NB4 (cell line): ENCODE data around the gene GAPVD1.
"Not testable (repeated sequence)": the region's sequence is repeated elsewhere in the genome, so short reads cannot be mapped to it uniquely, and the experiment has no call there.

ENCODE experiments used
- DNase-seq: peaks from one replicate; pipeline ENCODE4 v3.0.0; 2010; ENCODE audit warnings: low read depth
- H3K4me3 ChIP-seq: one replicate; pipeline ENCODE4 v1.5.1; 2011; ENCODE audit warnings: mild to moderate bottlenecking, low read depth, low read length, moderate library complexity
- MYC ChIP-seq: IDR thresholded peaks from 2 replicates; pipeline ENCODE4 v1.6.1; 2011; ENCODE audit warnings: low read depth, low read length
- POLR2A ChIP-seq: IDR thresholded peaks from 2 replicates; pipeline ENCODE4 v1.6.1; 2011; ENCODE audit warnings: mild to moderate bottlenecking; ENCODE audit not compliant: insufficient read length; ENCODE audit errors: extremely low read depth
- TF ChIP-seq, protein P1 (sequence below): IDR thresholded peaks from one replicate; pipeline ENCODE4 v1.5.1; 2012; ENCODE audit warnings: low read depth, low read length
- TF ChIP-seq, protein P2 (sequence below): IDR thresholded peaks from 2 replicates; pipeline ENCODE4 v1.6.1; 2011; ENCODE audit warnings: low read depth, low read length

The GAPVD1 gene

DNA sequence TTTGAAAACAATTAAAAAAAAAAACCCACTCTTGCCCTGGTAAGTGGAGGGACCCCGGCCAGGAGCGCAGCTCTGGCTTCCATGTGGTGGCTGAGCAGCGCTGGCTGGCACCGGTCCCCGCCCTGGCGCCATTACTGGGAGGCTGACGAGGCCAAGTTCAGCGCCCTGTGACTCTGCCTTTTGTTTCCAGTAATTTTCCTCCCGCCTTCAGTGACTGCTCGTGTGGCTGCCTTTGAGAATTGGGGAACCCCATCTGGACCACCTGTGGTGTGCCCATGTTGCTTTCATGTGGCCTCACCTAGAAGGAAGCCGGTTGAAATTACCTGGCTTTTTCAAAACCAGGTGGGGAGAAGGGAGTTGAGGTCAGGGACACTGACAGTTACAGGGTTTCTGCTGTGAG, 136.1 kb downstream of the GAPVD1 start:
- DNase-seq: no peak
- no peak overlapping the region for H3K4me3 ChIP-seq
- no peak for TF ChIP-seq MYC
- TF ChIP-seq, protein P1, sequence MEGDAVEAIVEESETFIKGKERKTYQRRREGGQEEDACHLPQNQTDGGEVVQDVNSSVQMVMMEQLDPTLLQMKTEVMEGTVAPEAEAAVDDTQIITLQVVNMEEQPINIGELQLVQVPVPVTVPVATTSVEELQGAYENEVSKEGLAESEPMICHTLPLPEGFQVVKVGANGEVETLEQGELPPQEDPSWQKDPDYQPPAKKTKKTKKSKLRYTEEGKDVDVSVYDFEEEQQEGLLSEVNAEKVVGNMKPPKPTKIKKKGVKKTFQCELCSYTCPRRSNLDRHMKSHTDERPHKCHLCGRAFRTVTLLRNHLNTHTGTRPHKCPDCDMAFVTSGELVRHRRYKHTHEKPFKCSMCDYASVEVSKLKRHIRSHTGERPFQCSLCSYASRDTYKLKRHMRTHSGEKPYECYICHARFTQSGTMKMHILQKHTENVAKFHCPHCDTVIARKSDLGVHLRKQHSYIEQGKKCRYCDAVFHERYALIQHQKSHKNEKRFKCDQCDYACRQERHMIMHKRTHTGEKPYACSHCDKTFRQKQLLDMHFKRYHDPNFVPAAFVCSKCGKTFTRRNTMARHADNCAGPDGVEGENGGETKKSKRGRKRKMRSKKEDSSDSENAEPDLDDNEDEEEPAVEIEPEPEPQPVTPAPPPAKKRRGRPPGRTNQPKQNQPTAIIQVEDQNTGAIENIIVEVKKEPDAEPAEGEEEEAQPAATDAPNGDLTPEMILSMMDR: no peak
- TF ChIP-seq POLR2A: no peak
- TF ChIP-seq, protein P2, sequence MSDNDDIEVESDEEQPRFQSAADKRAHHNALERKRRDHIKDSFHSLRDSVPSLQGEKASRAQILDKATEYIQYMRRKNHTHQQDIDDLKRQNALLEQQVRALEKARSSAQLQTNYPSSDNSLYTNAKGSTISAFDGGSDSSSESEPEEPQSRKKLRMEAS: no peak

DNA sequence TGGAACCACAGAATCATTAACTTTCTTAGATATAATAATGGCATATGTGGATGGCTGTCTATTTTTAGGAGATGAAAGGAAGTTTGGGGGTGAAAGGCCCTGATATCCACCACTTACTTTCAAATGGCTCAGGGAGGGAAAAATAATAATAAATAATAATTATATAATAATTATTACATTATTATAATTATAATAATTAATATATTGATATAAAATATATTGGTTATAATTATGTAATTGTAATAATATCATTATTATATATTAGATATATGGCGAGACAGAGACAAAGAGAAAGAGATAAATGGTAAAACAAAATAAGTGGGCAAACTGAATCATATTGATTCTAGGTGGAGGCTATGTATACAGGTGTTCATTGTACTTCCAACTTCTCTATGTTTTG, 136.6 kb downstream of the GAPVD1 start:
- TF ChIP-seq POLR2A (no peak), MYC (no peak)
- TF ChIP-seq, protein P1: no peak
- TF ChIP-seq, protein P2: no peak
- H3K4me3 ChIP-seq: no peak overlapping the region
- DNase-seq: no peak

- TF ChIP-seq POLR2A (no peak), MYC (no peak)
- TF ChIP-seq, protein P2: no peak
- TF ChIP-seq, protein P1: no peak
- no peak overlapping the region for H3K4me3 ChIP-seq
- DNase-seq: no peak
Observed at GRCh38 chr9:125399165-125399564, 137.5 kb downstream of the GAPVD1 start.

DNA sequence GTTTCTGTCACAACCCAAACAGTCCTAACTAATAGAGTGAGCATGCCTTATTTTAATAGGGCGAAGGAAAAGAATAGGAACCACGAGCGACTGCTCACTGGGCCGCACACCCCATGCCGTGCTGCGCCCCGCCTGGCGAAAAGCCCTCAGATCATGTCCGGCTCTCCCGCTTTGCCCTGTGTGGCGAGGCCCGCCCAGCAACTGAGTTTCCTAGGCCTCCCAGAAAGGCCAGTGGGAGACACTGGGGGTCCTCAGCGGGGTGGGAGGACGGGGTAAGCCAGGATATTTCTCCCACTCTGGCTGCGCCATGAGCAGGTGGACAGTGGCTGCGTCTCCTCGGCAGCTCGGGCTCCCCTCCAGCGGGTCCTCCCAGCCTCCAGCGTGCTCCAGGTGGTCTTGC, 138.0 kb downstream of the GAPVD1 start:
- no peak for DNase-seq
- no peak overlapping the region for H3K4me3 ChIP-seq
- TF ChIP-seq, protein P2: no peak
- TF ChIP-seq POLR2A (no peak), MYC (no peak)
- TF ChIP-seq, protein P1: no peak

GRCh38 chr9:125400232-125400631, 138.6 kb downstream of the GAPVD1 start:
- DNase-seq, H3K4me3 ChIP-seq: not testable (repeated sequence)

DNA sequence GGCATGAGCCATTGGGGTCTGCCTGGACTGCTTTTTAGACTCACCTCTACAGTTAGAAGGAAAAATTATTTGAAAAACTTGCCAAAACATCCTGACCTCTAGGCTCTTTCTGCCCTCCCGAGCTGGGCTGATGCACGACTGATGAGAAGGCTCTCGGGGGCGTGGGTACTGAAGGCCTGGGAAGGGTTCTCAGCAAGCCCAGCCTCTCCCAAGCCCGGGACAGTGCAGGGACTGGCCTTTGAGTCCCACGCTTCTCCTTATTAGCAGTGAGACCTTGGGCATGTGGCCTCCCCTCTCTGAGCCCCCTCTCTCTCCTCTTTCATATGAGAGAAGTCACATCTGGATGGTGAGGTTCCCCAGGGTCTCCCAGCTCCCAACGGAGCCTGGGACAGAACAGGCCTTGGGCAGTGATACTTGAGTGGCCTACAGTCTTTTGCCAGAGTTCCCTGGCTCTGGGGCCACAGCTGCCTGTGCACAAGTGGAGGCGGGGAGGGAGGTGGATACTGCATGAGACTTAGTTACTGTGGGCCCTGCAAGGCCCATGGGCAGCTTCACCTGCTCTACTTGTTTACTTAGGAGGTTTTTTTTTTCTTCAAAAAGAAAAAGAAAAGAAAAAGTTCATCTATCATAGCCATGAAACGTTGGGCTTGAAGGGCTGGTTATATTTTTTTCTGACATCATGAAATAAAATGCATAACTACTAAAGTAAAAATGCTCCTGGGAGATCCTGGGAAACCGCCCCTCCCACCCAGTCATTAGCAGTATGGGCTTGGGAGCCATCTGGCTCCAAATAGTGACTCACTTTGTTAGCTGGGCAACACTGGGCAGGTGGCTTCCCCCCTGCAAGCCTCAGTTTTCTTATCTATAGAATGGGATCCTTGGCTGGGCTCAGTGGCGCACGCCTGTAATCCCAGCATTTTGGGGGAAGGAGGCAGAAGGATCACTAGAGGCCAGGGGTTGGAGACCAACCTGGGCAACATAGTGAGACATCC, 139.4 kb downstream of the GAPVD1 start:
- TF ChIP-seq POLR2A: no peak
- TF ChIP-seq MYC: no peak
- TF ChIP-seq, protein P2: no peak
- TF ChIP-seq, protein P1: no peak
- no peak overlapping the region for H3K4me3 ChIP-seq
- DNase-seq: no peak
